Liver (tissue), 9 donors: Measurements from ENCODE around the gene KATNIP. TPM values are rescaled to one million over a fixed set of nuclear protein-coding genes. Genes with fewer than 3 reads are reported as not detected.

ENCODE experiments used
- DNase-seq: peaks from one replicate; pipeline ENCODE4 v3.0.0-alpha.2; 2017; ENCODE audit warnings: low spot score
- H3K27ac ChIP-seq, 2 donors: one replicate each; pipeline ENCODE4 v1.7.0; 2013; ENCODE audit warnings: inconsistent platforms in 2 of 2, low read length in 2 of 2, control low read depth in 1 of 2, low read depth in 1 of 2, mild to moderate bottlenecking in 1 of 2
- H3K27me3 ChIP-seq, 4 donors: one replicate each; pipeline versions ENCODE4 v1.6.1 to v1.7.0; 2013; ENCODE audit warnings: low read length in 3 of 4, inconsistent platforms in 1 of 4, mild to moderate bottlenecking in 1 of 4, moderate library complexity in 1 of 4; ENCODE audit not compliant: control insufficient read depth in 4 of 4, insufficient read depth in 4 of 4
- H3K36me3 ChIP-seq, 4 donors: one replicate each; pipeline versions ENCODE4 v1.6.1 to v1.7.0; 2013; ENCODE audit warnings: low read length in 3 of 4, mild to moderate bottlenecking in 3 of 4, low read depth in 1 of 4, moderate library complexity in 1 of 4; ENCODE audit not compliant: control insufficient read depth in 4 of 4, insufficient read depth in 3 of 4
- H3K4me1 ChIP-seq, 4 donors: one replicate each; pipeline versions ENCODE4 v1.6.1 to v1.7.0; 2013; ENCODE audit warnings: low read length in 3 of 4, mild to moderate bottlenecking in 3 of 4, moderate library complexity in 1 of 4; ENCODE audit not compliant: control insufficient read depth in 4 of 4, insufficient read depth in 4 of 4
- H3K4me3 ChIP-seq, 3 donors: one replicate each; pipeline versions ENCODE4 v1.6.1 to v1.7.0; 2013; ENCODE audit warnings: low read length in 3 of 3, control low read depth in 1 of 3, low read depth in 1 of 3, mild to moderate bottlenecking in 1 of 3
- H3K9ac ChIP-seq, 2 donors: one replicate each; pipeline ENCODE4 v1.7.0; 2013; ENCODE audit warnings: low read length in 2 of 2, mild to moderate bottlenecking in 2 of 2, moderate library complexity in 2 of 2, control low read depth in 1 of 2, low read depth in 1 of 2
- H3K9me3 ChIP-seq, 4 donors: one replicate each; pipeline versions ENCODE4 v1.6.1 to v1.7.0; 2013; ENCODE audit warnings: low read length in 3 of 4; ENCODE audit not compliant: control insufficient read depth in 4 of 4
- ATF3 ChIP-seq: IDR thresholded peaks from 2 replicates; pipeline ENCODE4 v1.6.1; 2016; ENCODE audit warnings: antibody characterized with exemption
- EGR1 ChIP-seq, 2 donors: IDR thresholded peaks; 2 replicates each; pipeline ENCODE4 v1.6.1; 2016 to 2018; ENCODE audit warnings: antibody characterized with exemption in 2 of 2, low read depth in 2 of 2
- FOXA1 ChIP-seq: IDR thresholded peaks from 2 replicates; pipeline ENCODE4 v1.6.1; 2016; ENCODE audit warnings: antibody characterized with exemption
- FOXA2 ChIP-seq: IDR thresholded peaks from 2 replicates; pipeline ENCODE4 v1.6.1; 2016; ENCODE audit warnings: antibody characterized with exemption
- GABPA ChIP-seq, 2 donors: IDR thresholded peaks in 1 of 2; conservative IDR thresholded peaks in 1 of 2; 2 replicates each; pipeline ENCODE4 v1.6.1; 2016; ENCODE audit warnings: antibody characterized with exemption in 2 of 2, mild to moderate bottlenecking in 1 of 2, moderate library complexity in 1 of 2
- HNF4A ChIP-seq, 2 donors: conservative IDR thresholded peaks; 2 replicates each; pipeline ENCODE4 v1.6.1; 2016; ENCODE audit warnings: antibody characterized with exemption in 2 of 2, mild to moderate bottlenecking in 2 of 2
- HNF4G ChIP-seq: IDR thresholded peaks from 2 replicates; pipeline ENCODE4 v1.6.1; 2016; ENCODE audit warnings: antibody characterized with exemption
- JUND ChIP-seq, 2 donors: IDR thresholded peaks; 2 replicates each; pipeline ENCODE4 v1.6.1; 2016; ENCODE audit warnings: antibody characterized with exemption in 2 of 2
- REST ChIP-seq: IDR thresholded peaks from 2 replicates; pipeline ENCODE4 v1.6.1; 2016; ENCODE audit warnings: antibody characterized with exemption, mild to moderate bottlenecking
- RXRA ChIP-seq, 2 donors: IDR thresholded peaks; 2 replicates each; pipeline ENCODE4 v1.6.1; 2017 to 2018; ENCODE audit warnings: antibody characterized with exemption in 2 of 2, mild to moderate bottlenecking in 1 of 2
- SP1 ChIP-seq: IDR thresholded peaks from 2 replicates; pipeline ENCODE4 v1.6.1; 2018; ENCODE audit warnings: antibody characterized with exemption, mild to moderate bottlenecking
- TAF1 ChIP-seq: conservative IDR thresholded peaks from 2 replicates; pipeline ENCODE4 v1.6.1; 2016; ENCODE audit warnings: antibody characterized with exemption, mild to moderate bottlenecking
- YY1 ChIP-seq: IDR thresholded peaks from 2 replicates; pipeline ENCODE4 v1.6.1; 2016; ENCODE audit warnings: antibody characterized with exemption, mild to moderate bottlenecking
- ZBTB33 ChIP-seq: IDR thresholded peaks from 2 replicates; pipeline ENCODE4 v1.6.1; 2016; ENCODE audit warnings: antibody characterized with exemption
- WGBS: extraction: QIAGEN DNeasy Blood & Tissue Kit; methylation state at CpG from one replicate; pipeline ENCODE4 v1.1.7; 2013; 5-methylcytosine and 5-hydroxymethylcytosine counted together
- polyA plus RNA-seq, 2 donors: library from polyadenylated mRNA; stranded (reverse) in 1 of 2; unstranded in 1 of 2; fragments of 200-250 nt in 1 of 2; fragments of >200 nt in 1 of 2; fragmentation: Nextera tagmentation in 1 of 2; extraction: Ambion mirVana in 1 of 2; gene quantifications; one replicate each; pipeline versions ENCODE4 v1.2.1 to v1.2.3, GENCODE V29; 2013 to 2015
- total RNA-seq, 2 donors: library from RNA; depleted of rRNA; stranded (reverse); fragments of >200 nt; gene quantifications; one replicate each; pipeline ENCODE4 v1.2.3, GENCODE V29; 2014
- donor health status: healthy.
- donor health status: healthy.
- donor health status: healthy.
- donor health status: healthy.
- donor health status: healthy.

KATNIP gene
- total and polyA plus RNA-seq, 4 donors, result 2.0 to 6.5 (median 4.5) TPM

- no peak for TF ChIP-seq ZBTB33
- no peak for TF ChIP-seq EGR1 (IDR thresholded peaks at IDR 0.05; ENCODE audit: low read depth in 2 of 2)
- no peak for TF ChIP-seq FOXA1
- no peak for TF ChIP-seq HNF4A (conservative IDR thresholded peaks at IDR 0.05)
These were observed 10.3 kb upstream of the KATNIP start (continued) for GRCh38 chr16:27539636-27540035.

GRCh38 chr16:27543801-27544200 lies 6.1 kb upstream of the KATNIP start:
- H3K9me3 ChIP-seq, result peaks cover 0 to 2% (median 0%) of the 10 kb centered on the region in 4 donors

More at GRCh38 chr16:27543801-27544200, 6.1 kb upstream of the KATNIP start:
- no peak for DNase-seq
- TF ChIP-seq SP1 (no peak), YY1 (no peak), REST (no peak), ZBTB33 (no peak), HNF4A (conservative IDR thresholded peaks at IDR 0.05) (no peak), TAF1 (no peak), FOXA1 (no peak), HNF4G (no peak), ATF3 (no peak), EGR1 (IDR thresholded peaks at IDR 0.05; ENCODE audit: low read depth in 2 of 2) (no peak), RXRA (IDR thresholded peaks at IDR 0.05) (no peak), FOXA2 (no peak), GABPA (IDR thresholded peaks at IDR 0.05 in 1 of 2, conservative IDR thresholded peaks at IDR 0.05 in 1 of 2) (no peak), JUND (IDR thresholded peaks at IDR 0.05) (no peak)
- H3K36me3 ChIP-seq, result peaks cover 12 to 63% (median 47%) of the 10 kb centered on the region in 4 donors
- no peak overlapping the region for H3K27ac ChIP-seq
- no peak overlapping the region for H3K9ac ChIP-seq
- H3K27me3 ChIP-seq, result no peaks in the 10 kb centered on the region
- H3K4me1 ChIP-seq, result peaks cover 3 to 5% (median 5%) of the 10 kb centered on the region in 4 donors
- no peak overlapping the region for H3K4me3 ChIP-seq
- 97% methylated on average over 3 of the region's 3 CpGs for WGBS
